Tibial nerve (tissue), 4 donors: Measurements from ENCODE around the gene AGMO. TPM values are rescaled to one million over a fixed set of nuclear protein-coding genes. Genes with fewer than 3 reads are reported as not detected.

ENCODE experiments used
- DNase-seq, 2 donors: peaks; one replicate each; pipeline ENCODE4 v3.0.0-alpha.2; 2019; ENCODE audit warnings: low spot score in 2 of 2
- H3K27ac ChIP-seq, 4 donors: fragments of 200-600 bp; sonication (generic) in 3 of 4; one replicate each; pipeline ENCODE4 v1.5.1; 2017 to 2019; ENCODE audit warnings: mild to moderate bottlenecking in 1 of 4
- H3K27me3 ChIP-seq, 2 donors: fragments of 200-600 bp; sonication (generic) in 1 of 2; one replicate each; pipeline versions ENCODE4 v1.5.1 to v1.6.0; 2017 to 2019
- H3K36me3 ChIP-seq, 3 donors: fragments of 200-600 bp; sonication (generic); one replicate each; pipeline ENCODE4 v1.5.1; 2018 to 2019
- H3K4me1 ChIP-seq, 4 donors: fragments of 200-600 bp; sonication (generic) in 3 of 4; one replicate each; pipeline ENCODE4 v1.5.1; 2017 to 2019
- H3K4me3 ChIP-seq, 4 donors: fragments of 200-600 bp; sonication (generic) in 3 of 4; one replicate each; pipeline ENCODE4 v1.5.1; 2017 to 2019; ENCODE audit warnings: mild to moderate bottlenecking in 1 of 4, moderate library complexity in 1 of 4
- H3K9me3 ChIP-seq, 4 donors: fragments of 200-600 bp; sonication (generic) in 3 of 4; one replicate each; pipeline ENCODE4 v1.5.1; 2017 to 2019
- EP300 ChIP-seq, 2 donors: sonication (generic); formaldehyde crosslinking; IDR thresholded peaks; one replicate each; pipeline ENCODE4 v1.6.1; 2017; ENCODE audit warnings: antibody characterized with exemption in 2 of 2, mild to moderate bottlenecking in 1 of 2
- POLR2A ChIP-seq, 2 donors: fragments of 450-650 bp; IDR thresholded peaks; one replicate each; pipeline ENCODE4 v1.6.1; 2017; ENCODE audit warnings: antibody characterized with exemption in 2 of 2, mild to moderate bottlenecking in 2 of 2, moderate library complexity in 2 of 2
- WGBS, 2 donors: methylation state at CpG; one replicate each; pipeline ENCODE4 v1.1.5; 2018; 5-methylcytosine and 5-hydroxymethylcytosine counted together
- total RNA-seq, 4 donors: library from RNA; depleted of rRNA; stranded (reverse); fragments of >200 nt; gene quantifications; one replicate each; pipeline ENCODE4 v1.1.0, GENCODE V29; 2016
- TF ChIP-seq, protein P1 (sequence below), 5 experiments: fragments of 200-600 bp in 3 of 5; fragments of 450-650 bp in 2 of 5; sonication (generic) in 3 of 5; IDR thresholded peaks; one replicate each; pipeline ENCODE4 v1.5.1; 2016 to 2019; ENCODE audit warnings: antibody characterized with exemption in 5 of 5, mild to moderate bottlenecking in 3 of 5, moderate library complexity in 2 of 5

The AGMO gene
- total RNA-seq, 4 donors from 2014 or later: 2.4 to 14.0 (median 6.5) TPM

DNA sequence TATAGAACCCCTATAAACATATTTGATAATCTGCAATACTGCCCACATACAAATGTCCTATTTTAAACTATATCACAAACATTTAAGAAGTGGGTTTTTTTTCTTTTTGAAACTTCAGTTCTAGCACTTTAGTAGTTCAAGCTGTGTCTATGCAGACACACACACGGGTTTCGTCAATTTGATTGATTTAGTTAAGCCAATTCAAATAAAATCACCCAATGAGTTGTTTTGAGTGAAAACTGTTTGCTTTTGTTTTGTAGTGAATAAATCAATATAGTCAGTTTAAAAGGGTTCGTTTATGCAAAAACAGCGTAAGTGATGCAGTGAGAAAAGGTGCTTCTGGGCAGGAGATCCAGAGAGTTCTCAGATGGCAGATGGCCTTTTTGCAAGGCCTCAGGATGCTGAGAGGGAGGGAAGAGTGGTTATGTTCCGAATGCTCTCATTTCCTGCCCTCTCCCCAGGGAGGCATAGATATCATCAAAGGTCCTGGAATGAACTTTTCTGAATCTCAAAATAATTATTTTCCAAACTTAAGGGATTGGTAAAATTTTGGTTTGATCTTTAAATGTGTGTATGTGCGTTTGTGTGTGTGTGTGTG, 102.7 kb downstream of the AGMO start:
- Histone ChIP-seq H3K4me3 (no peak overlapping the region), H3K36me3 (no peaks in the 10 kb centered on the region), H3K27me3 (no peaks in the 10 kb centered on the region), H3K9me3 (no peaks in the 10 kb centered on the region), H3K27ac (peak overlapping the region in 1 of 4 donors; percentile 15), H3K4me1 (peaks cover 0 to 55% (median 3%) of the 10 kb centered on the region in 4 donors)
- no peak for DNase-seq
- TF ChIP-seq EP300 (IDR thresholded peaks at IDR 0.05) (no peak), POLR2A (IDR thresholded peaks at IDR 0.05) (no peak)
- TF ChIP-seq, protein P1, sequence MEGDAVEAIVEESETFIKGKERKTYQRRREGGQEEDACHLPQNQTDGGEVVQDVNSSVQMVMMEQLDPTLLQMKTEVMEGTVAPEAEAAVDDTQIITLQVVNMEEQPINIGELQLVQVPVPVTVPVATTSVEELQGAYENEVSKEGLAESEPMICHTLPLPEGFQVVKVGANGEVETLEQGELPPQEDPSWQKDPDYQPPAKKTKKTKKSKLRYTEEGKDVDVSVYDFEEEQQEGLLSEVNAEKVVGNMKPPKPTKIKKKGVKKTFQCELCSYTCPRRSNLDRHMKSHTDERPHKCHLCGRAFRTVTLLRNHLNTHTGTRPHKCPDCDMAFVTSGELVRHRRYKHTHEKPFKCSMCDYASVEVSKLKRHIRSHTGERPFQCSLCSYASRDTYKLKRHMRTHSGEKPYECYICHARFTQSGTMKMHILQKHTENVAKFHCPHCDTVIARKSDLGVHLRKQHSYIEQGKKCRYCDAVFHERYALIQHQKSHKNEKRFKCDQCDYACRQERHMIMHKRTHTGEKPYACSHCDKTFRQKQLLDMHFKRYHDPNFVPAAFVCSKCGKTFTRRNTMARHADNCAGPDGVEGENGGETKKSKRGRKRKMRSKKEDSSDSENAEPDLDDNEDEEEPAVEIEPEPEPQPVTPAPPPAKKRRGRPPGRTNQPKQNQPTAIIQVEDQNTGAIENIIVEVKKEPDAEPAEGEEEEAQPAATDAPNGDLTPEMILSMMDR (IDR thresholded peaks at IDR 0.05): no peak
- 55 to 58% methylated on average over 6 of the region's 6 CpGs for WGBS, 2 donors

DNA sequence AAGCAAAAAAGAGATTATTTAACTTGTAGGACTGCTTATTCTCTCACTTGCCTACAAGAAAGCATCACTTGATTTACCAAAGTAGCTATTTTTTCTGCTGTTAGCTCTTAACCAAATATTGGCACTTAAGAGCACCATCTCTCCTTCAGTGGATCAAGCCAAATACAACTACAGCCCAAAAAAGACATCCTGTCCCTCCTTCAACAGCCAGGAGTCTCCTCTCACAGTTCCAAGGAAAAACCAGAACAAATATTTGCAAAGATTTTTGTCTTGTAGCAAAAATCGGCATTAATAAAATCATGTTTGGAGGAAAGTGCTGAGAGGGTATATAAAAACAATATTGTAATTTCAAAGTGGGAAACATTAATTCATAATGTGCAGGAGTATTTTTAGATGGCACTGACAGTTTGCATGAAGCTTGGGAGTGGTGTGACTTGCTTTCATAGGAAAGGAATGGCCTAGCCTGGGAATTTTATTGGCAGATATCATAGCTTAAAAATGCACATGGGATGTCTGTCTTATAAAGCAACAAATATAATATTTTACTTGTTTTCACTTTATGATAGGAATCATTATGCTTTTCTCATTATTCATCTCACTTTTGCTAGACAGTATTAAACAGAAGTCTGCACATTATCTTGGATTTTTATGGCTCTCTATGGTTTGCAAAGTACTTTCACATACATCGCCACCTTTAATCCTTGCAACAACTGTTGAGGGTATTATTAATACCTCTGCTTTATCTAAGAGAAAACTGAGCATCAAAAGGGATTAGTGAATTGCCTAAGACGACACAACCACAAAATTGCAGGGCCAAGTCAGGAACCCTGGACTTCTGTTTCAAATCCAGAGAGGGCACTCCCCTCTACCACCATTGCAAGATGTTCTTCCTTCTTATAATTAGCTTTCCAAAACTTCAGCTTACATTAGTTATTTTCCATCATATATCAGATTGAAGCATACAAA, 103.5 kb downstream of the AGMO start:
- Histone ChIP-seq H3K9me3 (no peaks in the 10 kb centered on the region), H3K27ac (peak overlapping the region in 1 of 4 donors; percentile 15), H3K4me1 (peaks cover 0 to 47% (median 3%) of the 10 kb centered on the region in 4 donors), H3K27me3 (no peaks in the 10 kb centered on the region), H3K4me3 (no peak overlapping the region), H3K36me3 (no peaks in the 10 kb centered on the region)
- TF ChIP-seq EP300 (IDR thresholded peaks at IDR 0.05) (no peak), POLR2A (IDR thresholded peaks at IDR 0.05) (no peak)
- TF ChIP-seq, protein P1 (IDR thresholded peaks at IDR 0.05): no peak
- DNase-seq: no peak
- WGBS, 2 donors: 64 to 66% methylated on average over 3 of the region's 3 CpGs

DNA sequence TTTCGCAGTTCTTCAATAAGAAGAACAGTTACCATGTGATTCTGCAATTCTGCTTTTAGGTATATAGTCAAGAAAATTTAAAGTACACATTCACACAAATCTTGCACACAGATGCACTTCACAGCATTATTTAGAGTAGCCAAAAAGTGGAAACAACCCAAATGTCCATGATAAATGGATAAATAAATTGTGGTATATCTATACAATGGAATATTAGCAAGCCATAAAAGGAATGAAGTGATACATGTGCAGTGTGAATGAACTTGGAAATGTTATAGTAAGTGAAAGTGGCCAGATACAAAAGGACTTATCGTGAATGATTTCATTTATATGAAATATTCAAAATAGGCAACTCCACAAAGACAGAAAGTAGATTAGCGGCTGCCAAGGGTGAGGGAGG, 109.1 kb downstream of the AGMO start:
- no peaks in the 10 kb centered on the region for H3K27me3 ChIP-seq
- H3K4me3 ChIP-seq: no peak overlapping the region
- 94 to 95% methylated on average over 3 of the region's 3 CpGs for WGBS, 2 donors
- H3K36me3 ChIP-seq: no peaks in the 10 kb centered on the region
- H3K27ac ChIP-seq: no peak overlapping the region
- no peaks in the 10 kb centered on the region for H3K9me3 ChIP-seq
- TF ChIP-seq POLR2A (IDR thresholded peaks at IDR 0.05): no peak
- TF ChIP-seq, protein P1 (IDR thresholded peaks at IDR 0.05): no peak
- no peak for TF ChIP-seq EP300 (IDR thresholded peaks at IDR 0.05)
- DNase-seq: no peak
- H3K4me1 ChIP-seq: peaks cover 0 to 11% (median 0%) of the 10 kb centered on the region in 4 donors

DNA sequence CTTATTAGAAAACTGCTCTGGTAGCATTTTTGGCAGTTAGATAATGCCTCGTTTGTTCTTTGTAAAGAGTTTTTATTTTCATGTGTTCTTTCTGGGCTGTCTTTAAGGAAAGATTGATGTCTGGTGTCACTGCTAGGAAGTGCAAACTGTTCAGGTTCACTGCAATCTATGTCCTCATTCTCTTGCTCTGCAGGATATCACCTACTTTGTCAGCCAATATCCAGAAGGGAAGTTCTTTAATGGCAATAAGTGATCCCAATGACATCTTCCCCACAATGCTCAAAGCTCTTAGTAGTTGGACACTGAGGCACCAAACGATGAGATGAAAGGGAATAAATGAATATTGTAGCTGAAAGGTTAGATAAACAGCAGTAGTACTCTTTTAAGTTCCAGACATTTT, 115.1 kb downstream of the AGMO start:
- Histone ChIP-seq H3K4me3 (no peak overlapping the region), H3K27me3 (no peaks in the 10 kb centered on the region), H3K36me3 (no peaks in the 10 kb centered on the region), H3K9me3 (no peaks in the 10 kb centered on the region), H3K27ac (no peak overlapping the region), H3K4me1 (peaks cover 0 to 4% (median 0%) of the 10 kb centered on the region in 4 donors)
- DNase-seq: no peak
- TF ChIP-seq POLR2A (IDR thresholded peaks at IDR 0.05): no peak
- WGBS, 2 donors: 15 to 27% methylated on average over 2 of the region's 2 CpGs

DNA sequence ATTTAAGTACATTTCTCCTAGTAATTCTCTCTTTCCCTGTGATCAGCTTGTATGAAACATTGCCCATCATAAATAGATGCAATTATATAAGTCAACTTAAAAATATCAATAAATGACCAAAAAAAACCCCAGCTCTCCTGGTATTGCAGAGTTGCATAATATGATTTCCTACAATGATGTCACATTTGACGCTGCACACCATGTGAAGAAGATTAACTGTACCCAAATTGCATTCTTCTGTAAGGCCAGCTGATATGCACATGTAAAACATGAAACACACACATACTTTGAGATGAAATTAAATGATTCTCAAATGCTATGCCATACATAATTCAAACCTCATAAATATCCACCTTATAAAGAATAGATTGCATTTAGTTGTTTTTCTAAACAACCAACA, 115.5 kb downstream of the AGMO start:
- WGBS, 2 donors: 2 to 3% methylated on average over 1 of the region's 1 CpG
- H3K9me3 ChIP-seq: no peaks in the 10 kb centered on the region
- H3K36me3 ChIP-seq: no peaks in the 10 kb centered on the region
- no peak overlapping the region for H3K27ac ChIP-seq
- no peaks in the 10 kb centered on the region for H3K27me3 ChIP-seq
- TF ChIP-seq POLR2A (IDR thresholded peaks at IDR 0.05) (no peak), EP300 (IDR thresholded peaks at IDR 0.05) (no peak)
- TF ChIP-seq, protein P1 (IDR thresholded peaks at IDR 0.05): no peak
- DNase-seq: no peak
- H3K4me1 ChIP-seq: peaks cover 0 to 4% (median 0%) of the 10 kb centered on the region in 4 donors
- no peak overlapping the region for H3K4me3 ChIP-seq
